ENCODE results near the gene FN3K.

FN3K gene

DNA sequence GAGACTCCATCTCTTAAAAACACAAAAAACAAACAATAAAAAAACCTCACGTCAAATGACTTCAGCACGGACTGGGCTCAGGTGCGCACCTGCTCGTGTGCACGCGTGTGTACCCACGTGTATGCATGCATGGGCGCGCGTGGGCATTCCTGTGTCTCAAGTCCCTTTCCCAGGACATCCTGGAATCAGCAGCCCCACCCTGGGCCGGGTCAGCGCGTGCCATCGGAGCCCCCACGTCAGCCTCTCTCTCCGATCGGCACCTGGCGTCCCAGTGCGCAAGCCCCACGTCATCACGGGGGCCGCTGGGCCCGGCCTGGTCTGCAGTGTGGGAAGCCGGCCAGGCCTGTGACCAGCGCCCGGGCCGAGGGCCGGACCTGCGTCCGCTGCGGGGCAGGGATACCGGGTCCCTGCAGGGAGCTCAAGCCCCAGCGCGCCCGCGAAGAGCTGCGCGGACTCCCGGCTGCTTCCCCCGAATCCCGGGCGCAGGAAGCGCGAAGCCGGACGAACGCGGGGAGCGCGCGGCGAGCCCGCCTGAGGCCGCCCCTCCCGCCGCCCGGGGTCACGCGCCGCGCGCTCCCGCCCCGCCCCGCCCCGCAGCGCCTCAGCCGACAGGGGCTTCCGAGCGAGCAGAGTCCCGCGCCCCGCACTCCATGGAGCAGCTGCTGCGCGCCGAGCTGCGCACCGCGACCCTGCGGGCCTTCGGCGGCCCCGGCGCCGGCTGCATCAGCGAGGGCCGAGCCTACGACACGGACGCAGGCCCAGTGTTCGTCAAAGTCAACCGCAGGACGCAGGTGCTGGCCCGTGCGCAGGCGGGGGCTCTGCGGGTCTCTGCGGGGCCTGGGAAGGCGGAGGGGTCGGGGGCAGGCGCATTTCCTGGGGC is at the start of gene FN3K:
TSS of gene FN3K (plus strand) at position 629 of the 880 bp plus-strand sequence. CDS start at position 651, 22 bp downstream.
- no peak for DNase-seq

GRCh38 chr17:82686366-82687324 is 48.8 kb upstream of the FN3K start:
- no peak for DNase-seq

DNA sequence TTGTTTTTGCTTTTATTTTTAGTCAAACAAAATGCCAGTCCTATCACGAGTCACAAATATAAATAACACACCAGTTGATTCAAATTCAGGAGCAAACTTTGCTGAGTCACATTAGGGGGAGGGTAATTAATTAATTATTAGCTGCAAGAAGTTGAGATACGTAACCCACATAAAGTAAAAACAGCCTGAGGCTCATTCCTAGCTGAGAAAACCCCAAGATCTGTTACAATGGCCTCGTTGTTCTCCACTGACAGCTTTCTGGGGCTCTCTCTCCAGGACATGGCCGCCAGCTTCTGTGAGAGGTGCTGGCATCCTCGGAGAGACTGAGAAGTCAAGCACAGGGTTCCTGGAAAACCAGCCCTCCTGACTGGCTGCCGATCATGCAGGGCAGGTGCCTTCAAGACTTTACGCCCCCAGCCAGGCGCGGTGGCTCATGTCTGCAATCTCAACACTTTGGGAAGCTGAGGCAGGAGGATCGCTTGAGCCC is 48.0 kb upstream of the FN3K start:
- no peak for DNase-seq

GRCh38 chr17:82687871-82688270 is 47.5 kb upstream of the FN3K start:
- no peak for DNase-seq

DNA sequence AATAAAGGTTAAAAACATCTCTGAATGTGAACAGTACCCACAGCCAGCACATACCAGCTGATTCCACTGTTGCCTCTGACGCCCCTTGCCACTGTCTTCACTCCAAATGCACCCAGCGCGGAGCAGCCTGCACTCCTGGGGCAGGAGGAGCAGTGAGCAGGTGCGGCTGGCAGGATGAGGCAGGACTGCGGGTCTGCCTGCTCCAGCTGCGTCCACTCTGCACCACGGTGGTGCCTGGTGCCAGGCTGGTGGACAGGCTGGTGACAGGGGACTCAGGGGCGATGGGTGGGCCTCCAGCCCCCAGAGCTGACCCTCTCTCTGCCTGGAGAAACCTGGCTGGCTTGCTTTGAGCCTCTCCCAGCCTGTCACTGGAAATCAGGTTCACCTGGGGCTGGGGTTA is 46.3 kb upstream of the FN3K start:
- no peak for DNase-seq

- no peak for DNase-seq
These were observed 44.5 kb upstream of the FN3K start for GRCh38 chr17:82690786-82691489.

DNA sequence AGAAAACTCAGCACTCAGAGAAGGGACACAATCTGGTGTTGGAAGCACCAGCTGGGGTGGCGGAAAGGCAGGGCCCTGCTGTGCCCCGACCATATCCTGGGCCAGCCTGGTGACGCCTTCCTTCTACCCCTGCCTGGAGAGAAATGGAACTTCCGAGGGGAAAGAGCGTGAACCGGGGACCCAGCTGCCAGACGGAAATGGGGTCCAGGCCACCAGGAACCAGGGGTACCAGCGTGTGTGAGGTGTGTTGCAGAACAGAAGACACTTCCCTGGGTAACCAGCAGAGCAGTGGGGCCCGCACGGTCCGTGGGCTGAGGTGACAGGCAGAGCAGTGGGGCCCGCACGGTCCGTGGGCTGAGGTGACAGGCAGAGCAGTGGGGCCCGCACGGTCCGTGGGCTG is 43.7 kb upstream of the FN3K start:
- DNase-seq: no peak

DNA sequence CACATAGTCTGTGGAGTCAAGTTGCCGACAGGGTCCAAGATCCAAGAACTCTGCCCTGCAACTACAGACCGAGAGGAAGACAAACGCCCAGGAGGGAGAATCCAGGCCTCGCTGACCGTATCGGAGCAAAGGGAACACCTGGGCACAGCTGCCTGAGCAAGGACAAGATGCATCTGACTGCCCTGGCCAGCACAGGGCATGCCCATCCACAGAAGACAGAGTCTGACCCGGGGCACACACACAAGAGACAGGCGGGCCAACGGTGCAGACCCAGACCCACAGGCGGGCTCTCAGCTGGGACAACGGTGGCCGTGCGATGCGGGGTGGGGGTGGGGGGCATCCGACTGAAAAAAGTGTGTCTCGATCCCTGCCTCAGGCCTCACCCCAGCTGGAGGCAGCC is 43.1 kb upstream of the FN3K start:
- DNase-seq: no peak

DNA sequence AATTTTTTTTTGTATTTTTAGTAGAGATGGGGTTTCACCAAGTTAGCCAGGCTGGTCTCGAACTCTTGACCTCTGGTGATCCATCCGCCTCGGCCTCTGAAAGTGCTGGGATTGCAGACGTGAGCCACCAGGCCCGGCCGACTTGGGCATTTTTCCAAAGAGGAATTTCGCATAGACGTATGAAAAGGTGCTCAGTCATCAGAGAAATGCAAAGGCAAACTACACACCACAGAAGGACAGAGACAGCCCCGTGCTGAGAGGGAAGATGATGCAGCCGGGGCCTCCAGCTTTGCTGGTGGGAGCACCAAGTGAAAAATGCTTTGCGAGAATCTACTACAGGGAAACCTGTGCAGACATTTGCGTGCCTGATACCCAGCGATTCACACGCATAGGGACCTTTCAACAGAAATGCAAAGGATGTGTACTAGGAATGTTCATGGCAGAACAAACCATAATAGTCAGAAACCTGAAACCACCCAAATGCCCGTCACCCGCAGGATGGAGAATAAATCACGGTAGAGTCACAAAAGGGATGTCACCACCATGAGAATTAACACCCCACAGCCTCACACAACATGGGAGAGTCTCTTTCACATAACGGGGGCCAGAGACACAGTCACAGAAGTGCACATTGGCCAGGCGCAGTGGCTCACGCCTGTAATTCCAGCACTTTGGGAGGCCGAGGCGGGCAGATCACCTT is 42.1 kb upstream of the FN3K start:
- no peak for DNase-seq

DNA sequence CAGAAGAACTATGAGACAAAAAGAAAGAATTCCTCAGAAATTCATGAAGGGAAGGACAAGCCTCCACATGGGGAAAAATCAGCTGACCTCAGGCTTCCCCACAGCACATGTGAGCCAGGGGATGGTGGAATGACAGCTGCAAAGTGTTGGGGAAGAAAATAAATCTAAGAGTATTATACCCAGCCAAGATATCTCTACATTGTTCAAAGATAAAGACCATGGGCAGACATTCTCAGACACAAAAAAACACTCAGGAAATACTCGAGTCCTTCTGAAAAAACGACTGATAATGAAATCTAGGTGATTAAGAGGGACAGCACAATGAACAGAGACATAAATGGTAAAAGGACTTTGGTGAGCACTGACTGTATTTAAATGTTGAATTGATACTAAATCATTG is 40.8 kb upstream of the FN3K start:
- no peak for DNase-seq

DNA sequence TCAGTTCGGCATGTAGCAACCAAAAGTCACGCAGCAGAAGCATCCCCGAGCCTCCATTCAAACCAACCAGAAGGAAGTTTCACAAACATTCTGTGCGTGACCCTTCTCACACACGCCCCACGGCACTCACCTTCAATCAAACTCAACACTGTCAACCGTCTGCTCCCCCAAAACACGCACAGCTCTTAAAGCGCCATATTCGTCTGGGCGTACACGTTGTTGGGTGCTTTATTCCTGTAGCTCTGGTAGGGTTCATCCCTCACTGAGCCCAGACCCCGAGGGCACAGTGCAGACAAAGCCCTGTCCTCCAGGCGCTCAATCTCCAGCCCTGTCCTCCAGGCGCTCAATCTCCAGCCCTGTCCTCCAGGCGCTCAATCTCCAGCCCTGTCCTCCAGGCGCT is 39.2 kb upstream of the FN3K start:
- DNase-seq: no peak

DNA sequence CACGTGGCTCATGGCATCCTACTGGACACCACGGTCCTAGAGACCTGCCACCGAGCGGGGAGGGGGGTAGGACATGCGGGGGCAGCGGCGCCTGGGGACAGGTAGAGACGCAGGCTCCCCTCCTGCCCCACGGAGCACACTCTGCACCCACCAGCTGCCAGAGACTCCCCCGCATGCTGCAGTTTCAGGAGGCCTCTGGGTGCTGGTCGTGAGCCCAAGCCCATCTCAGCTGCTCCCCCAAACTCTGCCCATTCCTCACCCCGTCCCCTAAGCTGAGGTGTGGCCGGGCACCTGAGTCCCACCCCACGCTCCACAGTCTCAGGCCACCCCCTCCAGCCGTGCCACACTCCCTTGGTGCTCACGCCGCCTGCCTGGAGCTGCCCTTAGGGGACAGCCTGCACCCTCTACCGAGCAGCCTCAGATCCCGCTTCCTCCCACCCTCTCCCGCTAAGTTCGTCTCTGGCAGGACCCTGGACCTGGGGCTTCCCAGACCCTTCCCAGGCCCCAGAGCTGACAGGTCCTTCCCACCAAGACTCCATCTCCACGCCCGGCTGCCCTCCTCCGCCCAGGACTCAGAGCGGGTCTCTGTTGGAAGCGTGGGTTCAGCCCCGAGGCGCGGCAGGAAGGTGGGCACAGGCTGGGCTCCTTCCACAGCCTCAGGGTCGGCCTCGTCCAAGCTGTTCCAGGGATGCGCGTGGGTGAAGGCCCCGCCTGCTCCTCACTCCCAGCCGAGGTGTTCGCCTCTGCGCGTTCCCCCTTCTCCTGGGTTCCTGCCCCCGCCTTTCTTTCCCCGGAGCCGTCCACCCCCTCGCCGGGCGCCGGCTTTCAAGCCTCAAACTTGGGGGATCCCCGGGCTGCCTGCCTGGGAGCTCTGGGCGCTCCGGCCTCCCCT is 38.3 kb upstream of the FN3K start:
- DNase-seq: no peak

DNA sequence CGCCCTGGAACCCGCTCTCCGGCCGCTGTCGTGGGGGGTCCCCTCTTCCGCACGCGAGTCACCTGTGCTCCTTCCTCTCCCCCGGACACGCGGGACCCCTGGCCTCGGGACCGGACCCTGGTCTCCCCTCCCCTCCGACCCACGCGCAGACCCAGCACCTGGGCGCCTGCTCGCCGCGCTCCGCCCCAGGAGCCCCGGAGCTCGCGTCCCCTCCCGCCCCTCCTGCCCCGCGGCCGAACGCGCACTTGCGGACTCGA is 37.7 kb upstream of the FN3K start:
- DNase-seq: no peak

GRCh38 chr17:82698065-82698973 is 37.1 kb upstream of the FN3K start, which contains the start of gene RAB40B:
TSS of gene RAB40B (minus strand) at chr17:82698698. CDS start at chr17:82698596, 102 bp downstream.
- DNase-seq: peak; percentile 96

GRCh38 chr17:82698974-82699442 is 36.4 kb upstream of the FN3K start:
- DNase-seq: no peak

DNA sequence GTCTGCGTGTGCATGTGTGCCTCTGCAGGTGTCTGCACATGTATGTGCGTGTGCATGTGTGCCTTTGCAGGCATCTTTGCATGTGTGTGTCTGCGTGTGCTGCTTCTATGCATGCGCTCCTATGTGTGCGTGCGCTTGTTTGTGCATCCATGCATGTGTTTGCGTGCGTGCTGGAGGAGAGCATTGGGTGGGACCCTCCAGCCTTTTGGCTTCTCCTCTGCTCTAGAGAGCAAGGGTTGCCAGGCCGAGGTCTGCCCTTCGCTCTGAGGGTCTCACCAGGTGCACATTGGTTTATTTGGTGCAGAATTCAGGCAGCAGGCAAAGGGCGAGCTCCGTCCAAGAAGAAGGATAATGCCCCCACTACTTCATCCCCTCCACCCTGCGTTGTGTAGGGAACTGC is 35.9 kb upstream of the FN3K start:
- DNase-seq: no peak

DNA sequence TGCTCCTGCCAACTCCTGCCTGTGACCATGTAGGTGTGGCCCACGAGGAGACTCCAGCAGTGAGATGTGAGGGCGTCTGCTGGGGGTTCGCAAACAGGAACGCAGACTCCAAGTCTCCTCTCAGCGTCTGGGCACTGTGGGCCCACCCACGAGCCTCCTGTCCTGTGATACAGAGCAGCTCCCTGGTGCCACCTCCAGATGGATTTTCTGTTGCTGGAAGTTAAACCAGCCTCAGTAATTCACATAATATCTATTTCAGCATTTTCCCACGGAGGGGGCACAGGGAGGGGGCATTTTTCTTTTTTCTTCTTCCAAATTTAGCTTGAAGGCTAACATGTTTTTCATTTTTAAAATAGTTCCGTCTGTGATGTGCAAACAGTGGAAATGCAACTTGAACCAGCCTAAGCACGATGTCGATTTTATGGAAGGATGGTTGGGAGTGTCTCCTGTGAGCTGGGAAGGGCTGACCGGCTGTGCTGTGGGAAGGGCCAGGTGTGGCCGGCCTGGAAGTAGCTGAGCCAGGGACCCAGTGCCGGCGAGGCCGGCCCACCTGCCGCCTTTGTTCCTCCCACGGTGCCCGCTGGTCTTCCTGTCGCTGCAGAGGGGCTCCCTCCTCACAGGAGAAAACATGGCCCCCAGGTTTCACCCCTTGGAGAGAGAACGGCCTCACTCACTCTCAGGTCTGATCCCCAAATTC is 33.0 kb upstream of the FN3K start:
- DNase-seq: no peak

GRCh38 chr17:82703036-82703745 is 32.2 kb upstream of the FN3K start:
- DNase-seq: no peak
